Motor neuron (in vitro differentiated cells): ENCODE data around the gene GLRX2. TPM values are rescaled to one million over a fixed set of nuclear protein-coding genes. Genes with fewer than 3 reads are reported as not detected.

ENCODE experiments used
- ATAC-seq, 8 experiments: fragments of 200-7000 bp; cut with Tn5 transposase; replicated peaks in 6 of 8; 2 replicates each; pipeline ENCODE4 v1.8.0; 2021; ENCODE audit warnings: mild to moderate bottlenecking in 8 of 8, moderate library complexity in 8 of 8
- H3K27ac ChIP-seq, 2 donors: fragments of 250-450 bp; sonication (Bioruptor Pico); 2 replicates each; pipeline ENCODE4 v1.9.0; 2021; ENCODE audit warnings: antibody characterized with exemption in 2 of 2, mild to moderate bottlenecking in 2 of 2, moderate library complexity in 1 of 2
- H3K4me1 ChIP-seq, 2 donors: fragments of 250-450 bp; sonication (Bioruptor Pico); replicated peaks in 1 of 2; 2 replicates each; pipeline ENCODE4 v1.6.1; 2021; ENCODE audit warnings: antibody characterized with exemption in 2 of 2, mild to moderate bottlenecking in 2 of 2, moderate library complexity in 1 of 2
- H3K4me3 ChIP-seq, 5 donors: fragments of 250-450 bp; sonication (Bioruptor Pico); 2 replicates each; pipeline ENCODE4 v1.9.0; 2021; ENCODE audit warnings: antibody characterized with exemption in 5 of 5, mild to moderate bottlenecking in 5 of 5, moderate library complexity in 4 of 5
- WGBS, 10 experiments: fragments of 450-650 bp; shearing (Covaris generic); methylation state at CpG; one replicate each; pipeline ENCODE4 v1.0.0; 2022; 5-methylcytosine and 5-hydroxymethylcytosine counted together
- in situ Hi-C, 9 experiments: fragments of 400-800 bp; cut with MboI; loops; one replicate each; pipeline ENCODE4 v1.15.0; 2021; ENCODE audit warnings: low sequenced_read_pairs in 9 of 9, low pct_unique_long_range_greater_than_20kb in 2 of 9; ENCODE audit not compliant: unreplicated experiment in 9 of 9
- total RNA-seq, 8 experiments: library from RNA; unstranded; fragments of 300-600 nt; gene quantifications; 2 replicates each; pipeline versions ENCODE4 v1.2.3 to v1.2.4, GENCODE V29; 2022

GLRX2 gene
- total RNA-seq, 8 experiments from 2014 or later, result 11.6 to 30.2 (median 17.0) TPM

DNA sequence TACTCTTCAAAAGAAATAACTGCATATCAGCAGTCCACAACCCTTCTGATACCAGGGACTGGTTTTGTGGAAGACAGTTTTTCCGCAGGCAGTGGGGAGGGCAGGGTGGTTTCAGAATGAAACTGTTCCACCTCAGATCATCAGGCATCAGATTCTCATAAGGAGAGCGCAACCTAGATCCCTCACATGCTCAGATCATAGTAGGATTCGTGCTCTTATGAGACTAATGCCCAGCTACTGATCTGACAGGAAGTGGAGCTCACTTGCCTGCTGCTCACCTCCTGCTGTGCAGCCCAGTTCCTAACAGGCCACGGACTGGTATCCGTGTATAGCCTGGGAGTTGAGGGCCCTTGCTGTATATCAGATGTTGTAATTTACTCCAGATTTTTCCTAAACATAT lies 34.3 kb downstream of the GLRX2 start:
- Histone ChIP-seq H3K27ac (no peak overlapping the region), H3K4me1 (no peaks in the 10 kb centered on the region), H3K4me3 (no peak overlapping the region)
- in situ Hi-C loops, result no loop called here
- WGBS, 10 experiments, result 40 to 90% (median 71%) methylated on average over 1 to 5 of the region's 5 CpGs; no CpG with 5 or more reads in 2 of the 10 experiments
- no peak for ATAC-seq

GRCh38 chr1:193070386-193070753 lies 34.8 kb downstream of the GLRX2 start:
- Histone ChIP-seq H3K4me3 (no peak overlapping the region), H3K4me1 (no peaks in the 10 kb centered on the region), H3K27ac (no peak overlapping the region)
- WGBS, 10 experiments, result 22 to 100% (median 75%) methylated on average over 1 to 2 of the region's 2 CpGs; no CpG with 5 or more reads in 1 of the 10 experiments
- in situ Hi-C loops, result no loop called here
- no peak for ATAC-seq

- in situ Hi-C loops, result no loop called here
- 28 to 87% (median 81%) methylated on average over 3 to 4 of the region's 4 CpGs for WGBS, 10 experiments
- Histone ChIP-seq H3K4me3 (no peak overlapping the region), H3K4me1 (no peaks in the 10 kb centered on the region), H3K27ac (no peak overlapping the region)
- peak in 4 of 8 experiments; percentile 10 to 83 (median 52) for ATAC-seq
Observed at GRCh38 chr1:193069748-193070385, 35.3 kb downstream of the GLRX2 start.

- in situ Hi-C loops, result no loop called here
- Histone ChIP-seq H3K4me3 (no peak overlapping the region), H3K4me1 (no peaks in the 10 kb centered on the region), H3K27ac (no peak overlapping the region)
- peak in 2 of 8 experiments; percentile 25 to 36 for ATAC-seq
Observed at GRCh38 chr1:193068013-193068412, 37.2 kb downstream of the GLRX2 start.

GRCh38 chr1:193066606-193067005 lies 38.6 kb downstream of the GLRX2 start:
- no peak for ATAC-seq
- WGBS, 10 experiments, result 79 to 98% (median 93%) methylated on average over 2 to 4 of the region's 4 CpGs
- H3K4me1 ChIP-seq, result peaks cover 1 to 6% of the 10 kb centered on the region in 2 donors
- H3K4me3 ChIP-seq, result no peak overlapping the region
- in situ Hi-C loops, result no loop called here
- no peak overlapping the region for H3K27ac ChIP-seq

DNA sequence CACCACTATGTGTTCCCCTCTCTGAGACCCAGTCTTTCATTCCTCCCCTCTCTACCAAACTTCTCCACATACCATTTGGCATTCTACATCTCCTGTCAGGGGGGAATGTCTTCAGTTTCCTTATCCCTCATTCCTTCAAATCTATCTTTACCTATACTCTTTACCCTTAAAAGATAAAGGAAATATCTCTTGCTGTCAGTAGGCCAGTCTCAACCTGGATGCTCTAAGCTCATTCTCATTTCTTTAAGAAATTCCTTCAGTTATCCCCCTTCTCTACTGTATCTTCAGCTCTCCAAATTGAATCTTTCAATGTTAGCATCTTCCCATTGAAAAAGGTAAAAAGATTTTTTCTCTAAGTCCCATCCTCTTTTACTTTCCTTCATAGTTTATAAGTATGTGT lies 39.3 kb downstream of the GLRX2 start:
- Histone ChIP-seq H3K4me1 (peaks cover 5 to 12% of the 10 kb centered on the region in 2 donors), H3K27ac (no peak overlapping the region), H3K4me3 (no peak overlapping the region)
- ATAC-seq, result no peak
- in situ Hi-C loops, result no loop called here

- peaks cover 7 to 18% of the 10 kb centered on the region in 2 donors for H3K4me1 ChIP-seq
- no peak overlapping the region for H3K4me3 ChIP-seq
- 57 to 100% (median 97%) methylated on average over 1 to 4 of the region's 4 CpGs for WGBS, 10 experiments
- ATAC-seq, result no peak
- in situ Hi-C loops, result no loop called here
- no peak overlapping the region for H3K27ac ChIP-seq
Observed at GRCh38 chr1:193062698-193063463, 42.3 kb downstream of the GLRX2 start.

DNA sequence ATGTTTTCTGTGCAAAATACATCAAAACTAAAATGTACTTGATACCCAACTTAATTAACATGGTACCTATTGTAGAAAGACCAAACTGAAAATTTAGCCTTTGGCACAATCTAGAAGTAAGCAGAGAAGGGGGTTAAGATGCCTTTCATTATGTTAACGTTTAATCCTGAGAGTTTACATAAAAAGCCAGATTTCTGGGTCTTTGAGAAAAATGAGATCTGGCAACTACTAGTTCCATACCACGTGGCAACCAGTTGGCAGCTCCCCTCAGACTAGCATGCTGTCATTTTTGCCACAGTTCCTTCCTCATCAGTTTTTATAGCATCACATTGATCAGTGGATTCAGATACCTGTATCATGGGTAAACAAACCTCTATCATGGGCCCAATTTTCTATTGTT lies 44.3 kb downstream of the GLRX2 start:
- Histone ChIP-seq H3K4me1 (peaks cover 12 to 26% of the 10 kb centered on the region in 2 donors), H3K4me3 (peak overlapping the region; percentile 64 to 86 (median 74)), H3K27ac (no peak overlapping the region)
- WGBS, 10 experiments, result 0 to 36% (median 0%) methylated on average over 1 to 2 of the region's 2 CpGs; no CpG with 5 or more reads in 1 of the 10 experiments
- ATAC-seq, result no peak
- in situ Hi-C loops, result no loop called here

- in situ Hi-C loops, result no loop called here
- 0 to 40% (median 3%) methylated on average over 1 to 4 of the region's 4 CpGs; no CpG with 5 or more reads in 1 of the 10 experiments for WGBS, 10 experiments
Observed at GRCh38 chr1:193060406-193060805, 44.8 kb downstream of the GLRX2 start.

DNA sequence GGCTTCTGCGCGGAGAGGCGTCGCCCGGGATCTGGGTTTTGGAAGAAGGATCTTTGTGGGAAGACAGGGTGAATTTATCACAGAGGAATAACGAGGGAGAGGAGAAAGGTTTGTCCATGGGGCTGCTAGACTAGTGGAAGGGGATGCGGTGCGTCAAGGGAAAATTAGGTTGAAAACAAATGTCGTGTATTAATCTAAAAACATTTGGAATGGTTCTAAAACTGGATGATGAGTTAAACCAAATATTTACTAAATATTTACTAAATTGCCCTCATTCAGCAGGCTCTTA lies 45.2 kb downstream of the GLRX2 start:
- in situ Hi-C loops, result no loop called here
- Histone ChIP-seq H3K4me1 (peaks cover 12 to 26% of the 10 kb centered on the region in 2 donors), H3K27ac (peak overlapping the region; percentile 89 to 92), H3K4me3 (peak overlapping the region; percentile 64 to 86 (median 74))
- no peak for ATAC-seq
- 0 to 3% (median 0%) methylated on average over 1 to 9 of the region's 9 CpGs; no CpG with 5 or more reads in 1 of the 10 experiments for WGBS, 10 experiments

More at GRCh38 chr1:193060406-193060805, 44.8 kb downstream of the GLRX2 start:
- H3K4me3 ChIP-seq, result peak overlapping the region; percentile 64 to 86 (median 74)
- ATAC-seq, result no peak
- H3K27ac ChIP-seq, result peak overlapping the region; percentile 89 to 92
- H3K4me1 ChIP-seq, result peaks cover 12 to 26% of the 10 kb centered on the region in 2 donors

GRCh38 chr1:193059282-193060114 lies 45.7 kb downstream of the GLRX2 start, which contains the start of the genes RO60 and UCHL5:
RO60 (plus strand) TSS chr1:193059612; CDS start chr1:193069055, 9,443 bp downstream.
UCHL5 (minus strand) TSS chr1:193059360; CDS start chr1:193059260, 100 bp downstream.
- ATAC-seq, result peak; percentile 86 to 97 (median 96)
- Histone ChIP-seq H3K27ac (peak within 1 kb of the TSS; percentile 92), H3K4me3 (peak within 1 kb of the TSS; percentile 64 to 86 (median 74)), H3K4me1 (peaks cover 12 to 26% of the 10 kb centered on the region in 2 donors)
- in situ Hi-C loops, result no loop called here
- WGBS, 10 experiments, result 0 to 10% (median 2%) methylated on average over 2 to 41 of the region's 74 CpGs; no CpG with 5 or more reads in 5 of the 10 experiments

- in situ Hi-C loops, result no loop called here
- Histone ChIP-seq H3K4me1 (peaks cover 12 to 26% of the 10 kb centered on the region in 2 donors), H3K27ac (peak overlapping the region; percentile 92), H3K4me3 (peak overlapping the region; percentile 64 to 86 (median 74))
- ATAC-seq, result peak in 6 of 8 experiments; percentile 0 to 4 (median 2)
- WGBS, 10 experiments, result 0 to 14% (median 2%) methylated on average over 2 to 12 of the region's 37 CpGs; no CpG with 5 or more reads in 1 of the 10 experiments
Observed at GRCh38 chr1:193058529-193059281, 46.5 kb downstream of the GLRX2 start.
